T-helper 2 cell treated with Interferon-gamma antibody and Interleukin-4, amounts not matched to agents 100 ng/mL and 5 ng/mL, for 36 hours (primary cell): ENCODE data around the gene DBN1. TPM values are rescaled to one million over a fixed set of nuclear protein-coding genes. Genes with fewer than 3 reads are reported as not detected.

Source experiments
- intact Hi-C: fragments of 100-400 bp; cut with micrococcal nuclease; formaldehyde crosslinking; loops from one replicate; pipeline ENCODE4 v1.15.1; 2023
- total RNA-seq: library from RNA; stranded (reverse); gene quantifications from 2 replicates; pipeline ENCODE4 v1.2.3, GENCODE V29; 2022

The DBN1 gene
- total RNA-seq, 1 donor from 2014 or later, result 9.0 TPM

GRCh38 chr5:177457852-177458681, 15.4 kb downstream of the DBN1 start:
- intact Hi-C loops, result loop anchor here (2.0 to 5.0 kb wide), 2 partner anchors 13 to 341 kb away; no protein-coding TSS in a partner anchor

GRCh38 chr5:177456976-177457851, 16.2 kb downstream of the DBN1 start:
- intact Hi-C loops, result loop anchor here (1.0 to 5.0 kb wide), 4 partner anchors 14 to 340 kb away; partner anchors contain the start of gene PDLIM7

- intact Hi-C loops, result loop anchor here (1.0 to 5.0 kb wide), 4 partner anchors 14 to 339 kb away; partner anchors contain the start of gene PDLIM7
Measured at GRCh38 chr5:177456591-177456964, 16.9 kb downstream of the DBN1 start.

- intact Hi-C loops, result loop anchor here (1.0 to 5.0 kb wide), 10 partner anchors 10 to 339 kb away; partner anchors contain the start of genes GRK6, LMAN2, PDLIM7 and PRR7
Measured at GRCh38 chr5:177455661-177456590, 17.5 kb downstream of the DBN1 start.

- intact Hi-C loops, result loop anchor here (1.0 to 5.0 kb wide), 7 partner anchors 9 to 338 kb away; partner anchors contain the start of genes GRK6, LMAN2 and PRR7
Measured at GRCh38 chr5:177455036-177455660, 18.3 kb downstream of the DBN1 start.

- intact Hi-C loops, result loop anchor here (1.0 to 5.0 kb wide), 8 partner anchors 8 to 337 kb away; partner anchors contain the start of genes GRK6, LMAN2 and PRR7
Measured at GRCh38 chr5:177454397-177455035, 18.9 kb downstream of the DBN1 start.

- intact Hi-C loops, result loop anchor here (1.0 to 2.0 kb wide), 2 partner anchors 50 to 141 kb away; no protein-coding TSS in a partner anchor
Measured at GRCh38 chr5:177453852-177454396, 19.5 kb downstream of the DBN1 start.

- intact Hi-C loops, result no loop called here
Measured at GRCh38 chr5:177452688-177453638, 20.5 kb downstream of the DBN1 start.

- intact Hi-C loops, result no loop called here
Measured at GRCh38 chr5:177450667-177451424, 22.6 kb downstream of the DBN1 start.

- intact Hi-C loops, result no loop called here
Measured at GRCh38 chr5:177449140-177450061, 24.0 kb downstream of the DBN1 start.

GRCh38 chr5:177448244-177448950, 25.0 kb downstream of the DBN1 start:
- intact Hi-C loops, result no loop called here

GRCh38 chr5:177447611-177448243, 25.7 kb downstream of the DBN1 start:
- intact Hi-C loops, result loop anchor here (2.0 kb wide), 3 partner anchors 17 to 57 kb away; no protein-coding TSS in a partner anchor

GRCh38 chr5:177447066-177447610, 26.3 kb downstream of the DBN1 start:
- intact Hi-C loops, result loop anchor here (2.0 kb wide), 3 partner anchors 16 to 56 kb away; no protein-coding TSS in a partner anchor
